A549 (cell line): ENCODE measurements around the gene PADI6. TPM values are rescaled to one million over a fixed set of nuclear protein-coding genes. Genes with fewer than 3 reads are reported as not detected.

Experiments used
- ATAC-seq, 2 experiments: fragments of 200-7000 bp in 1 of 2; fragments of >200 bp in 1 of 2; cut with Nextera tagmentation in 1 of 2; cut with Tn5 transposase in 1 of 2; 3 replicates each; pipeline versions ENCODE4 v1.8.0 to v1.9.1; 2018 to 2020; ENCODE audit warnings: mild to moderate bottlenecking in 1 of 2, moderate library complexity in 1 of 2
- CTCF ChIA-PET: fragments of 300-600 bp; sonication (Branson Sonifier 250); formaldehyde crosslinking; extraction: SDS; loops from one replicate; lab custom pipeline; 2021; ENCODE audit warnings: antibody characterized with exemption, inconsistent platforms; lab: Yijun Ruan, JAX
- POLR2A ChIA-PET: fragments of 350-600 bp; formaldehyde crosslinking; extraction: SDS; loops from one replicate; lab custom pipeline; 2021; ENCODE audit warnings: antibody characterized with exemption, inconsistent platforms; lab: Yijun Ruan, JAX
- DNase-seq, 2 experiments: peaks; one replicate each; pipeline versions ENCODE4 v3.0.0 to v3.0.0-alpha.2; 2011 to 2016; ENCODE audit warnings: low read depth in 1 of 2, low spot score in 1 of 2
- FAIRE-seq: peaks from 2 replicates; lab custom pipeline; 2011; peaks lifted over from hg19 to GRCh38; lab: Jason Lieb, UNC
- H3K27ac ChIP-seq, 2 experiments: fragments of >200 bp; sonication (Bioruptor Twin); formaldehyde crosslinking; 3 replicates each; pipeline ENCODE4 v1.5.1; 2016 to 2017
- H3K4me1 ChIP-seq: fragments of >200 bp; sonication (Bioruptor Twin); formaldehyde crosslinking; 3 replicates; pipeline ENCODE4 v1.6.1; 2016
- H3K4me2 ChIP-seq: fragments of >200 bp; sonication (Bioruptor Twin); formaldehyde crosslinking; 3 replicates; pipeline ENCODE4 v1.6.1; 2016
- H3K4me3 ChIP-seq: fragments of >200 bp; sonication (Bioruptor Twin); formaldehyde crosslinking; 3 replicates; pipeline ENCODE4 v1.5.1; 2016
- H3K9me3 ChIP-seq: fragments of >200 bp; sonication (Bioruptor Twin); formaldehyde crosslinking; 3 replicates; pipeline ENCODE4 v1.6.1; 2016
- ATOH8 ChIP-seq: fragments of 250-450 bp; sonication (Bioruptor Pico); IDR thresholded peaks from 2 replicates; pipeline ENCODE4 v1.5.0; 2020; ENCODE audit warnings: low read depth, mild to moderate bottlenecking, moderate library complexity
- BCL3 ChIP-seq: fragments of >200 bp; sonication (Bioruptor Twin); formaldehyde crosslinking; IDR thresholded peaks from 3 replicates; pipeline ENCODE4 v1.6.1; 2016
- CBX8 ChIP-seq: fragments of 200-600 bp; sonication (generic); IDR thresholded peaks from 2 replicates; pipeline ENCODE4 v1.6.1; 2016
- EHF ChIP-seq: fragments of 250-450 bp; sonication (Bioruptor Pico); IDR thresholded peaks from 2 replicates; pipeline ENCODE4 v1.5.0; 2020; ENCODE audit warnings: mild to moderate bottlenecking
- EHMT2 ChIP-seq: fragments of 200-600 bp; sonication (generic); IDR thresholded peaks from 2 replicates; pipeline ENCODE4 v1.6.1; 2016; ENCODE audit warnings: antibody characterized with exemption, low read depth, mild to moderate bottlenecking, moderate library complexity
- ELK1 ChIP-seq: fragments of 150-350 bp; IDR thresholded peaks from 2 replicates; pipeline ENCODE4 v1.6.1; 2014; ENCODE audit warnings: low read depth, mild to moderate bottlenecking, low read length
- ESRRA ChIP-seq: fragments of 150-350 bp; IDR thresholded peaks from 2 replicates; pipeline ENCODE4 v1.6.1; 2014; ENCODE audit warnings: mild to moderate bottlenecking, low read length, borderline replicate concordance
- HDAC2 ChIP-seq: fragments of 200-600 bp; sonication (generic); IDR thresholded peaks from 2 replicates; pipeline ENCODE4 v1.6.1; 2016
- HES2 ChIP-seq: fragments of >200 bp; sonication (Bioruptor Twin); formaldehyde crosslinking; IDR thresholded peaks from 2 replicates; pipeline ENCODE4 v1.6.1; 2016
- HOXB13 ChIP-seq: fragments of 250-450 bp; sonication (Bioruptor Pico); IDR thresholded peaks from 2 replicates; pipeline ENCODE4 v1.5.0; 2020; ENCODE audit warnings: low read depth, mild to moderate bottlenecking, moderate library complexity
- JUN ChIP-seq, 2 experiments: fragments of >200 bp; sonication (Bioruptor Twin); formaldehyde crosslinking; IDR thresholded peaks; 2 replicates in 1 of 2; 3 replicates in 1 of 2; pipeline ENCODE4 v1.6.1; 2016 to 2017
- JUNB ChIP-seq: fragments of >200 bp; sonication (Bioruptor Twin); formaldehyde crosslinking; IDR thresholded peaks from 2 replicates; pipeline ENCODE4 v1.6.1; 2016
- KDM5A ChIP-seq: fragments of 200-600 bp; sonication (generic); IDR thresholded peaks from 2 replicates; pipeline ENCODE4 v1.6.1; 2016; ENCODE audit warnings: antibody characterized with exemption, mild to moderate bottlenecking
- NPAS2 ChIP-seq: fragments of 250-450 bp; sonication (Bioruptor Pico); IDR thresholded peaks from 2 replicates; pipeline ENCODE4 v1.8.0; 2022; ENCODE audit warnings: mild to moderate bottlenecking, moderate library complexity, borderline replicate concordance
- PBX3 ChIP-seq: IDR thresholded peaks from 2 replicates; pipeline ENCODE4 v1.6.1; 2012
- RAD21 ChIP-seq, 2 experiments: fragments of >200 bp in 1 of 2; sonication (Bioruptor Twin) in 1 of 2; formaldehyde crosslinking in 1 of 2; IDR thresholded peaks in 1 of 2; conservative IDR thresholded peaks in 1 of 2; 2 replicates in 1 of 2; 3 replicates in 1 of 2; pipeline ENCODE4 v1.6.1; 2012 to 2018; ENCODE audit warnings: inconsistent platforms in 1 of 2
- SMC3 ChIP-seq: fragments of >200 bp; sonication (Bioruptor Twin); formaldehyde crosslinking; IDR thresholded peaks from 3 replicates; pipeline ENCODE4 v1.6.1; 2018; ENCODE audit warnings: inconsistent platforms
- USF2 ChIP-seq: fragments of 450-650 bp; IDR thresholded peaks from 2 replicates; pipeline ENCODE4 v1.6.1; 2014; ENCODE audit warnings: antibody characterized with exemption
- ZC3H11A ChIP-seq: fragments of 450-650 bp; IDR thresholded peaks from 2 replicates; pipeline ENCODE4 v1.6.1; 2014; ENCODE audit warnings: antibody characterized with exemption, mild to moderate bottlenecking
- WGBS: methylation state at CpG from one replicate; pipeline ENCODE4 v1.1.6; 2017; ENCODE audit errors: missing lambda C conversion rate; 5-methylcytosine and 5-hydroxymethylcytosine counted together
- polyA plus RNA-seq, 4 experiments: library from polyadenylated mRNA; depleted of rRNA in 3 of 4; stranded (reverse); fragments of >200 nt; fragmentation: RNase III in 1 of 4; extraction: RNeasy Plus Mini Kit Qiagen cat#74134 plus additional on column Dnase treatment in 1 of 4; gene quantifications; 2 replicates in 3 of 4; 3 replicates in 1 of 4; pipeline ENCODE4 v1.2.3, GENCODE V29; 2011 to 2017

PADI6 gene
- polyA plus RNA-seq, 2 of the 4 experiments (the other 2 are of a cell fraction), result not detected

GRCh38 chr1:17425806-17426600 lies 54.0 kb downstream of the PADI6 start:
- no peak for ATAC-seq
- CTCF ChIA-PET, result interaction anchor here (0.6 to 1.2 kb wide), 5 partner anchors 10 to 224 kb away, joined by 3 to 5 read pairs (median 4); no protein-coding TSS in a partner anchor

GRCh38 chr1:17427696-17428660 lies 56.0 kb downstream of the PADI6 start:
- Histone ChIP-seq H3K4me2 (no peak overlapping the region), H3K27ac (no peak overlapping the region), H3K9me3 (no peaks in the 10 kb centered on the region), H3K4me1 (no peaks in the 10 kb centered on the region), H3K4me3 (no peak overlapping the region)
- TF ChIP-seq ZC3H11A, result no peak
- TF ChIP-seq JUNB, result no peak
- TF ChIP-seq SMC3, result no peak
- no peak for TF ChIP-seq NPAS2 (CRISPR knock-in tag)
- TF ChIP-seq HES2, result no peak
- no peak for TF ChIP-seq HDAC2
- no peak for TF ChIP-seq PBX3
- no peak for TF ChIP-seq RAD21 (conservative IDR thresholded peaks at IDR 0.05 in 1 of 2, IDR thresholded peaks at IDR 0.05 in 1 of 2)
- no peak for TF ChIP-seq KDM5A
- ChIA-PET CTCF (no interaction called here), POLR2A (no interaction called here)
- no peak for FAIRE-seq
- no peak for ATAC-seq
- no peak for DNase-seq
- 92% methylated on average over 15 of the region's 21 CpGs for WGBS

More at GRCh38 chr1:17425806-17426600, 54.0 kb downstream of the PADI6 start:
- WGBS, result 91% methylated on average over 15 of the region's 18 CpGs
- no peak for DNase-seq
- Histone ChIP-seq H3K4me3 (no peak overlapping the region), H3K4me1 (no peaks in the 10 kb centered on the region), H3K9me3 (no peaks in the 10 kb centered on the region), H3K4me2 (no peak overlapping the region), H3K27ac (no peak overlapping the region)
- POLR2A ChIA-PET, result no interaction called here
- TF ChIP-seq BCL3, result no peak
- no peak for TF ChIP-seq EHF
- TF ChIP-seq USF2, result no peak
- no peak for TF ChIP-seq EHMT2
- no peak for TF ChIP-seq ESRRA
- TF ChIP-seq CBX8, result no peak
- no peak for TF ChIP-seq JUN (IDR thresholded peaks at IDR 0.05)
- no peak for TF ChIP-seq ELK1
- no peak for TF ChIP-seq JUNB
- TF ChIP-seq ATOH8 (CRISPR knock-in tag), result no peak
- no peak for TF ChIP-seq HOXB13 (CRISPR knock-in tag)
- FAIRE-seq, result no peak
